ENCODE measurements around the gene JADE2.

DNA sequence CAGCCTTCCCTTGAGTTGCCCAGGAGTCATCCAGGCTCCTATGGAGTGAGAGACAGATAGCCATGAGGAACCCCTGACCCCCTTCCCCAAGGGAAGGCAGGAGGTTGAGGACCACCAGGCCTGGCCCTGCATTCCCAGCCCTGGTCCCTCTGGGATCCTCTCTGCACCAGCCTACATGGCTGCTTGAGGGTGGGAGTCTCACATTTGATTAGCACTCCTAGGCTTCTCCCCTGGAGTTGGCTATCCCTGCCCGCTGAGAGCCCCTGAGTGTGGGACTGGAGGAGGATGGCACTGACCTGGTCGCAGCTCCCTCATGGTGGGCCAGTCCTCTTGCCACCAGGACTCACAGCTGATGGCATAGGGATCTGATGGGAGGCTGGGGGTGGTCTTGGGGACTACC, 60.5 kb downstream of the JADE2 start:
- TF ChIP-seq, protein P1, sequence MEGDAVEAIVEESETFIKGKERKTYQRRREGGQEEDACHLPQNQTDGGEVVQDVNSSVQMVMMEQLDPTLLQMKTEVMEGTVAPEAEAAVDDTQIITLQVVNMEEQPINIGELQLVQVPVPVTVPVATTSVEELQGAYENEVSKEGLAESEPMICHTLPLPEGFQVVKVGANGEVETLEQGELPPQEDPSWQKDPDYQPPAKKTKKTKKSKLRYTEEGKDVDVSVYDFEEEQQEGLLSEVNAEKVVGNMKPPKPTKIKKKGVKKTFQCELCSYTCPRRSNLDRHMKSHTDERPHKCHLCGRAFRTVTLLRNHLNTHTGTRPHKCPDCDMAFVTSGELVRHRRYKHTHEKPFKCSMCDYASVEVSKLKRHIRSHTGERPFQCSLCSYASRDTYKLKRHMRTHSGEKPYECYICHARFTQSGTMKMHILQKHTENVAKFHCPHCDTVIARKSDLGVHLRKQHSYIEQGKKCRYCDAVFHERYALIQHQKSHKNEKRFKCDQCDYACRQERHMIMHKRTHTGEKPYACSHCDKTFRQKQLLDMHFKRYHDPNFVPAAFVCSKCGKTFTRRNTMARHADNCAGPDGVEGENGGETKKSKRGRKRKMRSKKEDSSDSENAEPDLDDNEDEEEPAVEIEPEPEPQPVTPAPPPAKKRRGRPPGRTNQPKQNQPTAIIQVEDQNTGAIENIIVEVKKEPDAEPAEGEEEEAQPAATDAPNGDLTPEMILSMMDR (tag by site-specific recombination; IDR thresholded peaks at IDR 0.05), result no peak
- no peak for TF ChIP-seq ZNF311 (tag by site-specific recombination; IDR thresholded peaks at IDR 0.05; ENCODE audit: borderline replicate concordance)
- no peak for TF ChIP-seq ZNF544 (tag by site-specific recombination; IDR thresholded peaks at IDR 0.05)
- no peak for TF ChIP-seq GFI1B (tag by site-specific recombination; IDR thresholded peaks at IDR 0.05)
- TF ChIP-seq, protein P2, sequence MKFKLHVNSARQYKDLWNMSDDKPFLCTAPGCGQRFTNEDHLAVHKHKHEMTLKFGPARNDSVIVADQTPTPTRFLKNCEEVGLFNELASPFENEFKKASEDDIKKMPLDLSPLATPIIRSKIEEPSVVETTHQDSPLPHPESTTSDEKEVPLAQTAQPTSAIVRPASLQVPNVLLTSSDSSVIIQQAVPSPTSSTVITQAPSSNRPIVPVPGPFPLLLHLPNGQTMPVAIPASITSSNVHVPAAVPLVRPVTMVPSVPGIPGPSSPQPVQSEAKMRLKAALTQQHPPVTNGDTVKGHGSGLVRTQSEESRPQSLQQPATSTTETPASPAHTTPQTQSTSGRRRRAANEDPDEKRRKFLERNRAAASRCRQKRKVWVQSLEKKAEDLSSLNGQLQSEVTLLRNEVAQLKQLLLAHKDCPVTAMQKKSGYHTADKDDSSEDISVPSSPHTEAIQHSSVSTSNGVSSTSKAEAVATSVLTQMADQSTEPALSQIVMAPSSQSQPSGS (tag by site-specific recombination; IDR thresholded peaks at IDR 0.05; ENCODE audit: low read depth), result no peak
- TF ChIP-seq ZNF366 (tag by site-specific recombination; conservative IDR thresholded peaks at IDR 0.05), result no peak
- TF ChIP-seq, protein P3, sequence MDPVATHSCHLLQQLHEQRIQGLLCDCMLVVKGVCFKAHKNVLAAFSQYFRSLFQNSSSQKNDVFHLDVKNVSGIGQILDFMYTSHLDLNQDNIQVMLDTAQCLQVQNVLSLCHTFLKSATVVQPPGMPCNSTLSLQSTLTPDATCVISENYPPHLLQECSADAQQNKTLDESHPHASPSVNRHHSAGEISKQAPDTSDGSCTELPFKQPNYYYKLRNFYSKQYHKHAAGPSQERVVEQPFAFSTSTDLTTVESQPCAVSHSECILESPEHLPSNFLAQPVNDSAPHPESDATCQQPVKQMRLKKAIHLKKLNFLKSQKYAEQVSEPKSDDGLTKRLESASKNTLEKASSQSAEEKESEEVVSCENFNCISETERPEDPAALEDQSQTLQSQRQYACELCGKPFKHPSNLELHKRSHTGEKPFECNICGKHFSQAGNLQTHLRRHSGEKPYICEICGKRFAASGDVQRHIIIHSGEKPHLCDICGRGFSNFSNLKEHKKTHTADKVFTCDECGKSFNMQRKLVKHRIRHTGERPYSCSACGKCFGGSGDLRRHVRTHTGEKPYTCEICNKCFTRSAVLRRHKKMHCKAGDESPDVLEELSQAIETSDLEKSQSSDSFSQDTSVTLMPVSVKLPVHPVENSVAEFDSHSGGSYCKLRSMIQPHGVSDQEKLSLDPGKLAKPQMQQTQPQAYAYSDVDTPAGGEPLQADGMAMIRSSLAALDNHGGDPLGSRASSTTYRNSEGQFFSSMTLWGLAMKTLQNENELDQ (tag by site-specific recombination; IDR thresholded peaks at IDR 0.05; ENCODE audit: low read depth), result no peak
- TF ChIP-seq MYNN (tag by site-specific recombination; IDR thresholded peaks at IDR 0.05; ENCODE audit: borderline replicate concordance), result no peak
- no peak for TF ChIP-seq IKZF3 (tag by site-specific recombination; IDR thresholded peaks at IDR 0.05)
- TF ChIP-seq ZNF274 (IDR thresholded peaks at IDR 0.05; ENCODE audit: low read length), result no peak
- no peak for TF ChIP-seq ZNF274 (tag by site-specific recombination; IDR thresholded peaks at IDR 0.05; ENCODE audit: borderline replicate concordance)
- TF ChIP-seq ZNF2 (tag by site-specific recombination; IDR thresholded peaks at IDR 0.05), result no peak
- no peak for TF ChIP-seq ZBTB21 (tag by site-specific recombination; IDR thresholded peaks at IDR 0.05)
